Effector CD8-positive, alpha-beta T cell (primary cell): ENCODE measurements around the gene CFAP54.
"Not testable (repeated sequence)": the region's sequence is repeated elsewhere in the genome, so short reads cannot be mapped to it uniquely, and the experiment has no call there.

Experiments used
- DNase-seq: peaks from one replicate; lab custom pipeline; 2025; lab: John Stamatoyannopoulos, UW

The CFAP54 gene

GRCh38 chr12:96617178-96617577 lies 127.8 kb downstream of the CFAP54 start:
- DNase-seq, result no peak

- DNase-seq, result no peak
Measured at GRCh38 chr12:96623155-96623554, 133.8 kb downstream of the CFAP54 start.

- DNase-seq, result no peak
Measured at GRCh38 chr12:96623656-96624217, 134.4 kb downstream of the CFAP54 start.

GRCh38 chr12:96635844-96636243 lies 146.5 kb downstream of the CFAP54 start:
- DNase-seq, result no peak

GRCh38 chr12:96636895-96637294 lies 147.5 kb downstream of the CFAP54 start:
- DNase-seq, result no peak

GRCh38 chr12:96648923-96649322 lies 159.5 kb downstream of the CFAP54 start:
- no peak for DNase-seq

- no peak for DNase-seq
Measured at GRCh38 chr12:96652870-96653269, 163.5 kb downstream of the CFAP54 start.

GRCh38 chr12:96658075-96658474 lies 168.7 kb downstream of the CFAP54 start:
- no peak for DNase-seq

GRCh38 chr12:96669786-96670185 lies 180.4 kb downstream of the CFAP54 start:
- DNase-seq, result no peak

- no peak for DNase-seq
Measured at GRCh38 chr12:96670334-96670899, 181.0 kb downstream of the CFAP54 start.

GRCh38 chr12:96675519-96675918 lies 186.1 kb downstream of the CFAP54 start:
- DNase-seq, result not testable (repeated sequence)

- no peak for DNase-seq
Measured at GRCh38 chr12:96677363-96677762, 188.0 kb downstream of the CFAP54 start.

GRCh38 chr12:96687719-96688118 lies 198.3 kb downstream of the CFAP54 start:
- no peak for DNase-seq

- no peak for DNase-seq
Measured at GRCh38 chr12:96698521-96698920, 209.1 kb downstream of the CFAP54 start.

- no peak for DNase-seq
Measured at GRCh38 chr12:96698965-96699364, 209.6 kb downstream of the CFAP54 start.

- no peak for DNase-seq
Measured at GRCh38 chr12:96701856-96702255, 212.5 kb downstream of the CFAP54 start.

- no peak for DNase-seq
Measured at GRCh38 chr12:96710127-96710745, 220.9 kb downstream of the CFAP54 start.

- DNase-seq, result no peak
Measured at GRCh38 chr12:96711364-96711763, 222.0 kb downstream of the CFAP54 start.

- no peak for DNase-seq
Measured at GRCh38 chr12:96714199-96714598, 224.8 kb downstream of the CFAP54 start.

- no peak for DNase-seq
Measured at GRCh38 chr12:96719660-96720362, 230.4 kb downstream of the CFAP54 start.

- DNase-seq, result no peak
Measured at GRCh38 chr12:96720363-96720705, 231.0 kb downstream of the CFAP54 start.

- DNase-seq, result not testable (repeated sequence)
Measured at GRCh38 chr12:96729466-96729865, 240.1 kb downstream of the CFAP54 start.

GRCh38 chr12:96729886-96730285 lies 240.5 kb downstream of the CFAP54 start:
- DNase-seq, result no peak
